Left ventricle myocardium inferior (tissue), 1 donor: ENCODE results near the gene NAA10. TPM values are rescaled to one million over a fixed set of nuclear protein-coding genes. Genes with fewer than 3 reads are reported as not detected.

Experiments
- DNase-seq: peaks from one replicate; pipeline ENCODE4 v3.0.0-alpha.2; 2020
- H3K27ac ChIP-seq: fragments of 200-600 bp; replicated peaks from 2 replicates; pipeline ENCODE4 v1.8.0; 2021
- H3K27me3 ChIP-seq: fragments of 200-600 bp; 2 replicates; pipeline ENCODE4 v1.8.0; 2021; ENCODE audit warnings: low read depth
- H3K36me3 ChIP-seq: fragments of 200-600 bp; 2 replicates; pipeline ENCODE4 v1.8.0; 2021
- H3K4me1 ChIP-seq: fragments of 200-600 bp; 2 replicates; pipeline ENCODE4 v1.8.0; 2021
- H3K4me3 ChIP-seq: fragments of 200-600 bp; 2 replicates; pipeline ENCODE4 v1.8.0; 2021; ENCODE audit warnings: mild to moderate bottlenecking, moderate library complexity
- H3K9me3 ChIP-seq: fragments of 200-600 bp; replicated peaks from 2 replicates; pipeline ENCODE4 v1.8.0; 2021
- CTCF ChIP-seq: fragments of 200-600 bp; IDR thresholded peaks from 2 replicates; pipeline ENCODE4 v1.8.0; 2021; ENCODE audit warnings: antibody characterized with exemption, mild to moderate bottlenecking, borderline replicate concordance
- intact Hi-C: fragments of 100-400 bp; cut with micrococcal nuclease; formaldehyde crosslinking; loops from one replicate; pipeline ENCODE4 v1.11.0; 2022
- microRNA-seq: library from miRNA; unstranded; fragments of <30 nt; microRNA quantifications from one replicate; pipeline ENCODE4 v1.2.0, GENCODE V29; 2020
- total RNA-seq: library from RNA; stranded (reverse); fragmentation: NEBNext Ultra II Directional; extraction: Animal tissue kit (Norgen Biotek cat#: 25700); gene quantifications from one replicate; pipeline ENCODE4 v1.2.1, GENCODE V29; 2021
- donor health status: DM: no; HTN: yes; CAD: no; lungs with severe emphysema.

The NAA10 gene
- total RNA-seq, 1 donor from 2014 or later = 67.1 TPM

GRCh38 chrX:153879741-153880439 lies 54.9 kb downstream of the NAA10 start:
- no peak overlapping the region for H3K27ac ChIP-seq
- no peaks in the 10 kb centered on the region for H3K4me1 ChIP-seq
- no peaks in the 10 kb centered on the region for H3K36me3 ChIP-seq
- no peak for DNase-seq
- intact Hi-C loops = no loop called here
- TF ChIP-seq CTCF = no peak
- H3K9me3 ChIP-seq = no peaks in the 10 kb centered on the region
- H3K4me3 ChIP-seq = no peak overlapping the region
- H3K27me3 ChIP-seq = peaks cover 84% of the 10 kb centered on the region

Small RNA genes within 50 kb of the gene (microRNA-seq; reads per million reads assigned to microRNA genes)
- not detected for gene MIR3202-1
- not detected for gene MIR3202-2

Other genes with a start within 250 kb of the NAA10 start
- gene SLC6A8, start 247.1 kb downstream of the NAA10 start, total RNA-seq = 229 TPM
- 80.8 TPM for gene BCAP31, start 210.7 kb downstream of the NAA10 start, total RNA-seq
- gene ABCD1, start 210.2 kb downstream of the NAA10 start, total RNA-seq = 16.0 TPM
- 2.9 TPM for gene PLXNB3, start 170.8 kb downstream of the NAA10 start, total RNA-seq
- 52.8 TPM for gene SRPK3, start 154.0 kb downstream of the NAA10 start, total RNA-seq
- gene IDH3G, start 140.7 kb downstream of the NAA10 start, total RNA-seq = 72.5 TPM
- gene SSR4, start 140.4 kb downstream of the NAA10 start, total RNA-seq = 123 TPM
- 4.5 TPM for gene PDZD4, start 104.5 kb downstream of the NAA10 start, total RNA-seq
- gene L1CAM, start 48.9 kb downstream of the NAA10 start, total RNA-seq = 4.0 TPM
- gene AVPR2, start 30.4 kb downstream of the NAA10 start, total RNA-seq = 3.1 TPM
- gene ARHGAP4, start 8.8 kb downstream of the NAA10 start, total RNA-seq = 10.0 TPM
- gene RENBP, start 9.6 kb upstream of the NAA10 start, total RNA-seq = 7.5 TPM
- gene HCFC1, start 36.8 kb upstream of the NAA10 start, total RNA-seq = 28.4 TPM
- 6.4 TPM for gene TMEM187, start 37.7 kb upstream of the NAA10 start, total RNA-seq
- gene IRAK1, start 84.9 kb upstream of the NAA10 start, total RNA-seq = 40.6 TPM
- gene MECP2, start 162.7 kb upstream of the NAA10 start, total RNA-seq = 28.3 TPM
- not detected for gene OPN1LW, start 209.2 kb upstream of the NAA10 start, total RNA-seq
- gene OPN1MW, start 247.6 kb upstream of the NAA10 start, total RNA-seq = not detected